ENCODE results near the gene MAP1LC3B2.

The MAP1LC3B2 gene

GRCh38 chr12:116532986-116533342, 26.2 kb upstream of the MAP1LC3B2 start:
- TF ChIP-seq CTCF (IDR thresholded peaks at IDR 0.05), result no peak

- no peak for TF ChIP-seq CTCF (IDR thresholded peaks at IDR 0.05)
Measured at GRCh38 chr12:116533343-116534251, 25.6 kb upstream of the MAP1LC3B2 start.

GRCh38 chr12:116534311-116535121, 24.7 kb upstream of the MAP1LC3B2 start:
- TF ChIP-seq CTCF (IDR thresholded peaks at IDR 0.05), result no peak

GRCh38 chr12:116535241-116535640, 23.9 kb upstream of the MAP1LC3B2 start:
- no peak for TF ChIP-seq CTCF (IDR thresholded peaks at IDR 0.05)

GRCh38 chr12:116537101-116537904, 21.9 kb upstream of the MAP1LC3B2 start:
- TF ChIP-seq CTCF (IDR thresholded peaks at IDR 0.05), result no peak

- TF ChIP-seq CTCF (IDR thresholded peaks at IDR 0.05), result no peak
Measured at GRCh38 chr12:116538076-116538591, 21.0 kb upstream of the MAP1LC3B2 start.

Measured in LNCAP (cell line).